Osteoblast (primary cell): ENCODE results near the gene KRT12. TPM values are rescaled to one million over a fixed set of nuclear protein-coding genes. Genes with fewer than 3 reads are reported as not detected.

Experiments used
- DNase-seq: peaks from one replicate; pipeline ENCODE4 v3.0.0; 2011; ENCODE audit warnings: low spot score, mixed read lengths; ENCODE audit not compliant: insufficient read length; ENCODE audit errors: missing footprints
- H2AFZ ChIP-seq: 2 replicates; pipeline ENCODE4 v1.6.0; 2011; ENCODE audit warnings: mild to moderate bottlenecking, low read length
- H3K27ac ChIP-seq: 2 replicates; pipeline ENCODE4 v1.5.1; 2011; ENCODE audit warnings: mild to moderate bottlenecking, low read depth, low read length, moderate library complexity
- H3K27me3 ChIP-seq: 2 replicates; pipeline ENCODE4 v1.6.0; 2012; ENCODE audit warnings: mild to moderate bottlenecking, control low read depth, inconsistent platforms, low read length, moderate library complexity; ENCODE audit not compliant: insufficient read depth
- H3K36me3 ChIP-seq: 2 replicates; pipeline ENCODE4 v1.5.1; 2011; ENCODE audit warnings: mild to moderate bottlenecking, low read length, control low read depth, moderate library complexity; ENCODE audit not compliant: insufficient read depth
- H3K4me1 ChIP-seq: 2 replicates; pipeline ENCODE4 v1.5.1; 2011; ENCODE audit warnings: mild to moderate bottlenecking, low read length, control low read depth, moderate library complexity; ENCODE audit not compliant: insufficient read depth
- H3K4me2 ChIP-seq: 2 replicates; pipeline ENCODE4 v1.6.0; 2011; ENCODE audit warnings: mild to moderate bottlenecking, low read length; ENCODE audit not compliant: insufficient read depth
- H3K4me3 ChIP-seq: fragments of 200-600 bp; sonication (generic); 3 replicates; pipeline ENCODE4 v1.5.1; 2012; ENCODE audit warnings: mild to moderate bottlenecking, low read length, inconsistent platforms; ENCODE audit not compliant: insufficient read depth
- H3K79me2 ChIP-seq: 2 replicates; pipeline ENCODE4 v1.6.0; 2012; ENCODE audit warnings: mild to moderate bottlenecking, low read length, control low read depth, inconsistent platforms; ENCODE audit not compliant: insufficient read depth
- H3K9me3 ChIP-seq: 2 replicates; pipeline ENCODE4 v1.5.1; 2011; ENCODE audit warnings: low read depth, low read length, control low read depth
- H4K20me1 ChIP-seq: 2 replicates; pipeline ENCODE4 v1.6.0; 2012; ENCODE audit warnings: mild to moderate bottlenecking, low read length, control low read depth; ENCODE audit not compliant: insufficient read depth
- CTCF ChIP-seq: IDR thresholded peaks from 2 replicates; pipeline ENCODE4 v1.5.1; 2011; ENCODE audit warnings: mild to moderate bottlenecking, low read depth, low read length, moderate library complexity; ENCODE audit errors: extremely low read depth
- total RNA-seq: library from RNA; depleted of rRNA; stranded (reverse); fragments of >200 nt; gene quantifications from 2 replicates; pipeline ENCODE4 v1.2.3, GENCODE V29; 2012

The KRT12 gene
- total RNA-seq, 1 donor = not detected

- no peak overlapping the region for H3K27ac ChIP-seq
- H3K27me3 ChIP-seq = peaks cover 3% of the 10 kb centered on the region
- H3K4me2 ChIP-seq = no peak overlapping the region
- no peaks in the 10 kb centered on the region for H3K36me3 ChIP-seq
- H3K4me1 ChIP-seq = no peaks in the 10 kb centered on the region
- no peaks in the 10 kb centered on the region for H3K79me2 ChIP-seq
- H2AFZ ChIP-seq = no peak overlapping the region
- H3K9me3 ChIP-seq = no peaks in the 10 kb centered on the region
- no peak for DNase-seq
- H3K4me3 ChIP-seq = no peak overlapping the region
- TF ChIP-seq CTCF = no peak
- no peaks in the 10 kb centered on the region for H4K20me1 ChIP-seq
Observed at GRCh38 chr17:40883626-40884334, 16.8 kb upstream of the KRT12 start.

GRCh38 chr17:40883031-40883430, 16.0 kb upstream of the KRT12 start:
- no peak overlapping the region for H3K4me3 ChIP-seq
- TF ChIP-seq CTCF = no peak
- H3K9me3 ChIP-seq = no peaks in the 10 kb centered on the region
- H4K20me1 ChIP-seq = no peaks in the 10 kb centered on the region
- H3K4me1 ChIP-seq = no peaks in the 10 kb centered on the region
- no peaks in the 10 kb centered on the region for H3K79me2 ChIP-seq
- H3K27me3 ChIP-seq = no peaks in the 10 kb centered on the region
- no peak for DNase-seq
- no peak overlapping the region for H3K4me2 ChIP-seq
- no peak overlapping the region for H3K27ac ChIP-seq
- no peaks in the 10 kb centered on the region for H3K36me3 ChIP-seq
- H2AFZ ChIP-seq = no peak overlapping the region

GRCh38 chr17:40879026-40879425, 12.0 kb upstream of the KRT12 start:
- Histone ChIP-seq H4K20me1 (no peaks in the 10 kb centered on the region), H2AFZ (no peak overlapping the region), H3K9me3 (no peaks in the 10 kb centered on the region), H3K79me2 (no peaks in the 10 kb centered on the region), H3K4me1 (no peaks in the 10 kb centered on the region), H3K4me2 (no peak overlapping the region), H3K36me3 (no peaks in the 10 kb centered on the region), H3K4me3 (no peak overlapping the region), H3K27ac (no peak overlapping the region), H3K27me3 (no peaks in the 10 kb centered on the region)
- no peak for DNase-seq
- TF ChIP-seq CTCF = no peak

- Histone ChIP-seq H3K9me3 (no peaks in the 10 kb centered on the region), H3K4me3 (no peak overlapping the region), H3K36me3 (no peaks in the 10 kb centered on the region), H3K79me2 (no peaks in the 10 kb centered on the region), H3K27me3 (no peaks in the 10 kb centered on the region), H3K4me2 (no peak overlapping the region), H2AFZ (no peak overlapping the region), H3K4me1 (peaks cover 7% of the 10 kb centered on the region), H4K20me1 (no peaks in the 10 kb centered on the region), H3K27ac (no peak overlapping the region)
- no peak for DNase-seq
- TF ChIP-seq CTCF = no peak
Observed at GRCh38 chr17:40878044-40878443, 11.0 kb upstream of the KRT12 start.
